OCI-M2 (cell line): ENCODE measurements around the gene PPP1CC.
"Not testable (repeated sequence)": the region's sequence is repeated elsewhere in the genome, so short reads cannot be mapped to it uniquely, and the experiment has no call there.

Source experiments
- DNase-seq: peaks from one replicate; lab custom pipeline; 2025; ENCODE audit not compliant: unreplicated experiment; lab: John Stamatoyannopoulos, UW

The PPP1CC gene

GRCh38 chr12:110756611-110757010, 13.9 kb upstream of the PPP1CC start:
- DNase-seq, result no peak

GRCh38 chr12:110754101-110754793, 11.6 kb upstream of the PPP1CC start:
- DNase-seq, result no peak

GRCh38 chr12:110750784-110751461, 8.2 kb upstream of the PPP1CC start:
- no peak for DNase-seq

- no peak for DNase-seq
Observed at GRCh38 chr12:110746550-110746949, 3.9 kb upstream of the PPP1CC start.

- DNase-seq, result no peak
Observed at GRCh38 chr12:110745542-110746284, 3.0 kb upstream of the PPP1CC start.

GRCh38 chr12:110744601-110745264, 2.0 kb upstream of the PPP1CC start:
- no peak for DNase-seq

GRCh38 chr12:110744151-110744571, 1.5 kb upstream of the PPP1CC start:
- no peak for DNase-seq

- DNase-seq, result no peak
Observed at GRCh38 chr12:110743571-110744093, 941 bp upstream of the PPP1CC start.

GRCh38 chr12:110742096-110742717, 484 bp downstream of the PPP1CC start:
- DNase-seq, result no peak

- DNase-seq, result no peak
Observed at GRCh38 chr12:110741341-110742095, 1.2 kb downstream of the PPP1CC start.

GRCh38 chr12:110739894-110740293, 2.8 kb downstream of the PPP1CC start:
- DNase-seq, result no peak

- DNase-seq, result no peak
Observed at GRCh38 chr12:110739488-110739887, 3.2 kb downstream of the PPP1CC start.

GRCh38 chr12:110737532-110737931, 5.2 kb downstream of the PPP1CC start:
- DNase-seq, result no peak

- DNase-seq, result not testable (repeated sequence)
Observed at GRCh38 chr12:110737016-110737415, 5.7 kb downstream of the PPP1CC start.

GRCh38 chr12:110733900-110734299, 8.8 kb downstream of the PPP1CC start:
- DNase-seq, result no peak

GRCh38 chr12:110733089-110733715, 9.5 kb downstream of the PPP1CC start:
- DNase-seq, result no peak

- no peak for DNase-seq
Observed at GRCh38 chr12:110732572-110732971, 10.1 kb downstream of the PPP1CC start.

GRCh38 chr12:110731479-110731878, 11.2 kb downstream of the PPP1CC start:
- DNase-seq, result no peak

GRCh38 chr12:110728628-110729027, 14.1 kb downstream of the PPP1CC start:
- no peak for DNase-seq
